Right ventricle myocardium inferior (tissue), 1 donor: ENCODE data around the gene EXOC5. TPM values are rescaled to one million over a fixed set of nuclear protein-coding genes. Genes with fewer than 3 reads are reported as not detected.
"Not testable (repeated sequence)": the region's sequence is repeated elsewhere in the genome, so short reads cannot be mapped to it uniquely, and the experiment has no call there.

Experiments
- ATAC-seq: fragments of 200-7000 bp; cut with Tn5 transposase; one replicate; pipeline ENCODE4 v1.9.1; 2020; ENCODE audit warnings: mild to moderate bottlenecking, moderate library complexity
- DNase-seq: peaks from one replicate; pipeline ENCODE4 v3.0.0; 2021; ENCODE audit errors: missing footprints
- intact Hi-C: fragments of 100-400 bp; cut with DNase I; formaldehyde crosslinking; loops from one replicate; pipeline ENCODE4 v1.11.0; 2022
- total RNA-seq: library from RNA; stranded (reverse); fragmentation: NEBNext Ultra II Directional; extraction: Animal tissue kit (Norgen Biotek cat#: 25700); gene quantifications from one replicate; pipeline ENCODE4 v1.2.1, GENCODE V29; 2021
- donor health status: DM: no; HTN: yes; CAD: no; lungs with severe emphysema.

EXOC5 gene
- total RNA-seq, 1 donor from 2014 or later: 63.3 TPM

DNA sequence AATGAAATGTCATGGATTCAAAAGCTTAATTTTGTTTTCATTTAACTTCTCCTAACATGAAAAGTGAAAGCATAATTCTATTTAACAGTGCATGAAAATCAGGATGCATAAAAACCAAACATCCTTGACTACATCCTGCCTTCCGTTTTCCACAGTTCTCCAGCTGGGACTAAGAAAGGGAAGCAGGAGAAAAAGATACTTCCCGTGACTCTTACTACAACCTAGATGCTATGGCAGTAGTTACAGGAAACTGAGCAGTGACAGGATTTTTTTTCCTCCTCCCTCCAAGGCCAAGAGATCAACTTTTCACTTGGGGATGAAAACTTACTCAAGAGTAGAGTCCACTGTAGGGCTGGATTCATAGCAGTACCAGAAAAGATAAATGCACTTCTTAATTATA lies 2.6 kb downstream of the EXOC5 start:
- intact Hi-C loops: loop anchor here (5.0 kb wide), 1 partner anchor 126 kb away; the partner anchor contains the start of gene NAA30
- ATAC-seq: no peak
- DNase-seq: no peak

DNA sequence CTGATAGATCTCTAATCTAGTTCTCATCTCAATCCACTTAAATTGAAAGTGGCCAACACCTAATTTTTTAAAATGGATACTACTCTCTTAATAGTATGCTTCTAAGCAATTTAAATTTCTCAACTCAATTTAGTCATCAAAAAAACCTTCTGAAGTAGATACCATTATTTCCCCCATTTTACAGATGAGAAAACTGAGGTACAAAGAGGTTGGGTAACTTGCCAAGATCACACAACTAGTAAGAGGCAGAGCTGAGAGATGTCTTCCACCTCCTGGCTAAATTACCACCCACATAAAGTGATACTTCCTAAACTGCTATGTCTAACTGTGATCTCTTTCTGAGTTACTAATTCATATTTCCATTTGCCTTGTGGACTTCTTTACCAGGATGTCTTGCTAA lies 6.6 kb downstream of the EXOC5 start:
- intact Hi-C loops: no loop called here
- ATAC-seq: no peak
- no peak for DNase-seq

DNA sequence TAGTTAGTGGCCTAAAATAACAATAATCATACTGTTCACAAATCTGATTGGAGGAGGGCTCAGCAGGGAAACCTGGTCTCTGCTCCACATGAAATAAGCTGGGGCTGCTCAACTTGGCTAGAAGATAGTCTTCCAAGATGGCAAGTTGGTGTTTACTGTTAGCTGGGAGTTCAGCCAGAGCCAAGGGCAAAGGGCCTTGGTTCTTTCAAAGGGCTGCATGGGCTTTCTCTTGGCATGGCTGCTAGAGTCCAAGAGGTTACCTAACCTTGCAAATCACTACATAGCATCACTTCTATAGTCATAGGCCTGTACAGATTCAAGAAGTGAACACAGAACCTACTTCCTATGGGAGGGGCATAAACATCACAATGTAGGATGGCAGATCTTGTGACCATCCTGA lies 7.1 kb downstream of the EXOC5 start:
- no peak for DNase-seq
- intact Hi-C loops: no loop called here

DNA sequence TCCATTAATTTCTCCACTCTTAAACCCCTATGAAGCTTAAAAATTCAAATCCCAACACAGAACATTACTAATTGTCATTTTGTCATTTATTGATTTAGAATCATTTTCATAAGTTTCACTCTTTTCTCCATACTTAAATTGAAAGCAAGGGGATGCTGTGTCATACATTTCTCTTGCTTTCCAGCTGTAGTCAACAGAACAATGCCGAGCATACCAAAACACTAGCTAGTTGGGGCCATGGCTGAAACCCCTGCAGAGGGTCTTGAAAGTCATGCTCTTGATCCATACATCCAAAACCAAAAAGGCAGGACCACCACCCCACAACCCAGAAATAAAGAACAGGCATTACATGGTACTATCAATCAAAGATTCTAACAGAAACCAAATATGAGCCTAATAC lies 9.0 kb downstream of the EXOC5 start:
- DNase-seq (no peak), ATAC-seq (no peak)
- intact Hi-C loops: no loop called here

More for the DNA sequence above, 7.1 kb downstream of the EXOC5 start:
- ATAC-seq: no peak

DNA sequence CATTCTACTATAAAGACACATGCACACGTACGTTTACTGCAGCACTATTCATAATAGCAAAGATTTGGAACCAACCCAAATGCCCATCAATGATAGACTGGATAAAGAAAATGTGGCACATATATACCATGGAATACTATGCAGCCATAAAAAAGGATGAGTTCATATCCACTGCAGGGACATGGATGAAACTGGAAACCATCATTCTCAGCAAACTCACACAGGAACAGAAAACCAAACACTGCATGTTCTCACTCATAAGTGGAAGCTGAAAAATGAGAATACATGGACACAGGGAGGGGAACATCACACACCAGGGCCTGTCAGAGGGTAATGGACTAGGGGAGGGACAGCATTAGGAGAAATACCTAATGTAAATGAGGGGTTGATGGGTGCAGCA lies 10.5 kb downstream of the EXOC5 start:
- DNase-seq, intact Hi-C loops, ATAC-seq: not testable (repeated sequence)

DNA sequence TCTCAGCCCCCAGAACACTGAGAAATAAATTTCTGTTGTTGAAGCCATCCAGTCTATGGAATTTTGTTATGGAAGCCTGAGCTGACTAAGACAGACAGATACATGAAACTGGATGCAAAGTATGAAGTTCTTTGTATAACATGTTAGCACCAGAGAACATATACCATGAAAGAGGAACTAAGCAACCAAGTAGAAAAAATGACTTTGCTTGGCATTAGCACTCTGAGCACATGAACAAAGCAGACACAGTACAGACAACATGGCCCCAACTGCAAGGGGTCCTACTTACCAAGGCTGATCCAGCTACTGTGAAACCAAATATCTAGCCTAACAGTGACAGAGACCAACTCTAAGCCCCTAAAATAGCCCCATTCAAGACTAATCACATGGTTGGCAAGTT lies 13.8 kb downstream of the EXOC5 start:
- ATAC-seq: no peak
- no peak for DNase-seq
- intact Hi-C loops: no loop called here

DNA sequence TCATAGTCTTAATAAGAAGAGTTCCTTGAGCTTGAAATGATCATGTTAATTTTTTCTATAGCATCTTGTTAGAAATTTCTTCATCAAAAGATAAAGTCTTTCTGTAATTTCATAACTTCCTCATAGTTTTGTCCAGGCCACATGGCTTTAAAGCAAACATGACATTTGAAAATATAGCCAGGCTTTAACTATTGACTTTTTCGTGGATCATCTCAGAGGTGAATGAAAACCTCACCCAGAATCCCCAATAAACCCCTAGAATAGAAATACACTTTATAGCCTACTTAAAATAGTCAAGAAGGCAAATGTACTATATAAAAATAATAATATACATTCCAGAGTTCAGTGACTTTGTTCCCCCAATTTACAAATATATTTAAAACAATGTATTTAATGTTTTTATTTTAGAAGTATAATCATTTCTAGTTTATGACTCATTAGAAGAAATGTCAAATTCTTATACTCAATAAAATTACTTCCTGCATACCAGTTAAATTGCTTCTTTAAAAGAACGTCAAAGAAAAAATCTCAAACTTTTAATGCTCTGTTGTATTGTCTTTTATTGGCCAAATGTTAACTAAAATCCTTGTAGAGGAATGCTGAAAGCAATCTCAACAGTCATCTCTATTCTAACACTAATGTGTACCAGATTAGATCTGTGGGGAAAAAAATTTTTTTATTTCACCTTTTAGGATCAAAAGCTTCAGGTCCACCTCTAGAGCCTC lies 21.6 kb downstream of the EXOC5 start:
- DNase-seq (no peak), ATAC-seq (no peak)
- intact Hi-C loops: no loop called here

DNA sequence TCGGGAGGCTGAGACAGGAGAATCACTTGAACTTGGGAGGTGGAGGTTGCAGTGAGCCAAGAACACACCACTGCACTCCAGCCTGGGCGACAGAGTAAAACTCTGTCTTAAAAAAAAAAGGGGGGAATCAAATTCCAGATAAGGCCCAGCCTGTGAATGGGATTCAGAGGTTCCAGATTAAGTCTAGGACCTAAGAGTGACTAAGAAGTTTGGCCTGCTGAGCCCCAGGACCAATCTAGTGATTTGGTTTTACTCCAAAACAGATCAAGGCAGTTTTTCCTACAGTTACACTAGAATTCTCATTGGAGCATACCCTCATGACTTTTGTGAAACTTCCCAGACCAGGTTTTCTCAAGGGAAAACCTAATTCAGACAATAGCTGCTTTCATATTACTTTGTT lies 22.8 kb downstream of the EXOC5 start:
- DNase-seq: no peak
- ATAC-seq: no peak
- intact Hi-C loops: no loop called here

DNA sequence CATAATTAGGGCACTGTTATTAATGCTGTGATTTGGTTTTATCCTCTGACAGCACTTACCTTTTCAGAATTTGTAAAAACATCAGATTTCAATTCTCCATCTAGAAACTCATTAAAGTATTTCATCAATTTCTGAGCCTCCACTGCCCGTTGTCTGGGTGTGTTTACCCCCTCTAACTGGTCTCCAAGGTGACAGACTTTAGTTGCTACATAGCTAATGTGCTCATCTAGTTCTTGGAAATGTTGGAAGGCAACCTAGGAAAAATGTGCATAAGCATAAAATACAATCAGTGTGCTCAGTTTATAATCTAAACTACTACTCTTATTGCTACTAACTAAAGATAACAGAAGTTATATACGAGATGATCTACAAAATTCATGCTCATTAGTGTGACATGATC lies 24.6 kb downstream of the EXOC5 start:
- DNase-seq (no peak), ATAC-seq (no peak)
- intact Hi-C loops: no loop called here

DNA sequence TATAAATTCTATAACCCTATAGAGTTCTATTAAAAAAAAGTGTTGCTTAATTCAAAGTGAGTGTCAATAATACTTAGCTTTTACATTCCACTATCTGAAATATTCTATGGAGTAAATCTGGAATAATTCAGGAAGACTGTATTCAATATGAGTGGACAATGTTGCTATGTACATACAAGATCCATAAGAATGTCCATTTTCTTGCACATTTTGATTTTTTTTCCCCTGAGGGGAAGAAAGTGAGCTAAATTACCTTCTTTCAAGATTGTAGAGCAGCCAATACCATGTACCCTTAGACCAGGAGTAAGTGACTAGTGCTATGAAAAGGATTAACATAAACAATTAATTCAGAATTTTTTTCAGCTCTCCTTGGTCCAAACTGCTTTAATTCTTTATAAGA lies 25.4 kb downstream of the EXOC5 start:
- intact Hi-C loops: no loop called here
- DNase-seq (no peak), ATAC-seq (no peak)

DNA sequence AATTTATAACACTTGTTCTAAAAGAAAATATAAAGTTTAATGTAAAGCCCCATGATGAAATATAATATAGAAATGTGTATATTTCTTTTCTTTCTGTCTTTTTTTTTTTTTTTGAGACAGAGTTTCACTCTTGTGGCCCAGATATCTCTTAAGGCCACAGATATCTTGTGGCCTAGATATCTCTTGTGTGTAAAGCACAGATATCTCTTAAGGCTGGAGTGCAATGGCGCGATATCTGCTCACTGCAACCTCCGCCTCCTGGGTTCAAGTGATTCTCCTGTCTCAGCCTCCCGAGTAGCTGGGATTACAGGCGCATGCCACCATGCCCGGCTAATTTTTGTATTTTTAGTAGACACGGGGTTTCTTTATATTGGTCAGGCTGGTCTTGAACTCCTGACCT lies 28.6 kb downstream of the EXOC5 start:
- ATAC-seq, DNase-seq, intact Hi-C loops: not testable (repeated sequence)

DNA sequence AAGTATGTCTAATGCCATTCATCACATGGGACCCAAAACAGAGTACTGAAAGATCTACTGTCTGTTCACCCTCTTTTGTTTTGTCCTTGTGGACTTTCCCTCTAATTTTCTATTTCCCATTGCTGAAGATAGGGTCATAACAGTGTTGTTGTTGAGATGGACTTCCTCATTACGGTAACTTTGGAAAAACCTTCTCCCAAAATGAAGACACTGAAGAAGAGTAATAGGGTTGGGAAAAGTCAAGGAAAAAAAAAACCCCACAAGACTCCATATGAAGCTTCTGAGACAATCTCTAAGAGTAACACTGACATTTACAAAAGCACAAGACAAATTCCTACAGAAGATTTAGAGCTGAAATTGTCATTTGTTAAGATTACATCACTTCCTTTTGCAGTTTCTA lies 36.7 kb downstream of the EXOC5 start:
- intact Hi-C loops: no loop called here

DNA sequence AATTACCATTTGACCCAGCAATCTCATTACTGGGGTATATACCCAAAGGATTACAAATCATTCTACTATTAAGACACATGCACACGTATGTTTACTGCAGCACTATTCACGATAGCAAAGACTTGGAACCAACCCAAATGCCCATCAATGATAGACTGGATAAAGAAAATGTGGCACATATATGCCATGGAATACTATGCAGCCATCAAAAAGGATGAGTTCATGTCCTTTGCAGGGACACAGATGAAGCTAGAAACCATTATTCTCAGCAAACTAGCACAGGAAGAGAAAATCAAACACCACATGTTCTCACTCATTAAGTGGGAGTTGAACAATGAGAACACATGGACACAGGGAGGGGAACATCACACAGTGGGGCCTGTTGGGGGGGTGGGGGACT lies 40.4 kb downstream of the EXOC5 start:
- ATAC-seq, intact Hi-C loops, DNase-seq: not testable (repeated sequence)

More for the DNA sequence above, 36.7 kb downstream of the EXOC5 start:
- no peak for ATAC-seq
- no peak for DNase-seq

DNA sequence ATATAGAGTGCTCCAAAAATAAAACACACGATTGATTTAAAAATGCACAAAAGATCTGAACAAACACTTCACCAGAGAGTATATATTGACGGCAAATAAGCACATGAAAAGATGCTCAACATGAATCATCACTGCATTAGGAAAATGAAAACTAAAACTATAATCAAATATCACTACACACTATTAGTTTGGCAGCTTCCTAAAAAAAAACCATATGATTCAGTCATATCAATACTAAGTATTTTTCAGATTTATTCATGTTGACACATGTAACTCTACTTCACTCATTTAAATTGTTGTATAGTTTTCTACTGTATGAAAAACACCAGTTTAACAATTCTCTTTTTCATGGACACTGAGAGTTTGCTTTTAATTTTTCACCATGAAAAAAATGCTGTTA lies 41.6 kb downstream of the EXOC5 start:
- ATAC-seq (no peak), DNase-seq (no peak)
- intact Hi-C loops: no loop called here

DNA sequence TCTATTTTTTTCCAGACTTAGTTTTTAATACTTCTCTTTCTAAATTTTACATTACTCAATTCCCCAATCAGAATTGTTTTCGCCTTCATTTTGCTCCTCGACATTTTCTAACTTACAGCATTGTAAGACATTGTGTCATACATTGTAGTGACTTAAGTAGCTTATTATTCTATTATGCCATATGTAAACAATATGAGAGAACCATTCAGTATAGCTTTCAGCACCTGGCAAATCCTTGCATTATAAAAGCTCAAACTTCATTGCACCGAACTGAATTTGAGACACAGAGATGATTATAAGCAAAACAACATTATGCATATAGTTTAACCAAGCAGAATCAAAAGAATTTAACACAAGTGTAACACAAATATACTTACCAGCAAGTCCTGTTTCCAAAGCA lies 46.8 kb downstream of the EXOC5 start:
- intact Hi-C loops: no loop called here
- no peak for DNase-seq
- ATAC-seq: no peak

DNA sequence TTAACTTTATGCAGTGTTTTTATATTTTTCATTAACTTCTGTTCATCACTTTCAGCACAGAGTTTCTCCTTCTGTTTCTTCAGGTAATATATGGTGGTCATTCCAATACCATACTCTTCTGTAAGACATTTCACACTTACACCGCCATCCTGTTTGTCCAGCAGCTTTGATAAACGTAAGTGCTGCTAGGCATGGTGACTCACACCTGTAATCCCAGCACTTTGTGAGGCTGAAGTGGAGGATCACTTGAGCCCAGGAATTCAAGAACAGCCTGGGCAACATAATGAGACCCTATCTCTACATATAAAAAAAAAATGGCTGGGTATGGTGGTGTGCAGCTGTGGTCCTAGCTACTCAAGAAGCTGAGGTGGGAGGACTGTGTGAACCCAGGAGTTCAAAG lies 55.8 kb downstream of the EXOC5 start:
- DNase-seq: no peak
- intact Hi-C loops: no loop called here
- no peak for ATAC-seq

DNA sequence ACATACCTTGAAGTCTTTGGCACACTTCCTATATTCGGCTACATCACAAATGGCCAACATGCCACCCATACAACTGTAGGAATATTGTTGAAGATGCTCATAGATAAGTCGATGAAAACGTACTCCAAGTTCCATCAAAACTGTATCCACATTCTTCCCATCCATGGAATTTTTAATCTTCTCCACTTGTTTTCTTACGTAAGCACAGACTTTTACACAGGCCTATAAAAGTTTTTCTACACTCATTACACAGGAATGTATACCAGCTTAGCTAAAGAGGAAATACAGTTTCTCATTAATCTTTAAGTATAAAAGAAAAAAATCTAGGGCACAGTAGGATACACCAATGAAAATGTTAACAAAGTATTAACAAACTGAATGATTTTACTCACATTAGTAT lies 59.1 kb downstream of the EXOC5 start:
- ATAC-seq: no peak
- intact Hi-C loops: no loop called here

DNA sequence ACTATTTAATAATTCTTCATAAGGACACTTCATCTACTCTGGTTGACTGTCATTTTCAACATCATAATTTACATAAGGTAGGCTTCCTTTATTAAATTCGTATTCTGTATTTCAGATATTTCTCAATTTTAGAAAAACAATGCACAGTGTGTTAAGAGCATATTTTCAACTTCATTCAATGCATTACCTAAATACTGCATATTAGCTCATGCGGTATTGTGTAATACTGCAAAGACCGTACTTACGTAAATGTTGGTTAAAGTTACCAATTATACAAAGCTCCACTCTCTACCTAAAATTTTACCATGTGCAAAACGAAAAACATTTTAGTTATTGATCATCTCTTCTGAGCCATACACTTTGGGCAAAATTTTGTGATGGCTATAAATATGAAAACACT lies 62.8 kb downstream of the EXOC5 start:
- ATAC-seq (no peak), DNase-seq (no peak)
- intact Hi-C loops: no loop called here

More for the DNA sequence above, 59.1 kb downstream of the EXOC5 start:
- no peak for DNase-seq

DNA sequence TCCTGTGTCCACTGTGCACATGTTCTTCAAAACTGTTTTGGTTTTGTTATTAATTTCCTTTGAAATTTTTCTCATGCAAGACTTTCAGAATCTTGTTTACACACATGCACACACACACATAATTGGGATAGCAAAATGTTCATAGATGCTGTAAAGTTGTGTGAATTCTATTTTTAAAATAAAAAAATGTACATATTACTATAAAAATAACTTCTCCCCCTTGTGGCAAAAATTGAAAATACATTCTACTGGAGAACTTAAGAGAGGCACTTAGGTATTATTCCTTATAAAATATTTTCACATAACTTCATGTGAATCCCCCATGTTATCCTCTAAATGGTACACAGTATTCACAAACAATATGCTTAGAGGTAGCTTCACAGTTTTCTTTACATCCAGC lies 66.0 kb downstream of the EXOC5 start:
- intact Hi-C loops: loop anchor here (5.0 kb wide), 1 partner anchor 515 kb away; no protein-coding TSS in a partner anchor
- not testable (repeated sequence) for DNase-seq, ATAC-seq

DNA sequence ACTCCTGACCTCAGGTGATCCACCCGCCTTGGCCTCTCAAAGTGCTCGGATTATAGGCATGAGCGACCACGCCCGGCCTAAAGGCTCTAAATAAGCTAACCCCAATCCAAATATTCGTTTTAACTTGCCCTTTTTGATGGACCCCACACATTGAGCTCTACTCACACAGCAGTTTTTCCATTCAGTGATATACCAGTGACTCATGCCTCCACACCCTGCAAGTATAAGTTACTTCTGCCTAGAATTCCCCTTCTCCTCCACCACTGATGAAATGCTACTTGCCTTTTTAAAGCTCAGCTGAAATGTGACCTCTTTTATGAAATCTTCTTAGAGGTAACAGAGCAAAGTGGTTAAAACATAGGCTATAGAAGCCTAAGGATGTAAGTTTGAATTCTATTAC lies 68.8 kb downstream of the EXOC5 start:
- intact Hi-C loops: loop anchor here (5.0 kb wide), 1 partner anchor 513 kb away; no protein-coding TSS in a partner anchor
- ATAC-seq (no peak), DNase-seq (no peak)

DNA sequence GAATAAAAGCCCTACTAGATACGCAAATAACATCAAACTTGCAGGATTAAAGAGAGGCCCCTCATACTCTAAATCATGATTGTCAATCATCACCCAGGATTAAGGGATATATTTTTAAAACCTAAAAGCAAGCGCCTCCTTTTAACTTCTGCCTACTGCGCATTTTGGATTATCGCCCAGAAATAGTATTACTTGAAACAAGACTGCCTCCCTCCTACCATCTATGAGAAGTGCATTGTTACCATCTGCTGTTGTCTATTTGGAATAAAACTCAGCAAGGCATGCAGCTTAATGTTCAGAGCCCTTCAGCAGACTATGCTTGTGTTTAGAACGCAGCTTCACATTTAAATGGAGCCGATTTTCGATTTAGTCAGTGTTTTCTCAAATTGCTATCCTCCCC lies 79.6 kb downstream of the EXOC5 start:
- intact Hi-C loops: loop anchor here (10.0 kb wide), 1 partner anchor 504 kb away; no protein-coding TSS in a partner anchor
- ATAC-seq (no peak), DNase-seq (no peak)
